ENCODE measurements around the gene MTHFS.
"Not testable (repeated sequence)": the region's sequence is repeated elsewhere in the genome, so short reads cannot be mapped to it uniquely, and the experiment has no call there.

- not testable (repeated sequence) for TF ChIP-seq CTCF (conservative IDR thresholded peaks at IDR 0.05); EZH2 (IDR thresholded peaks at IDR 0.05; ENCODE audit: low read depth)
Observed at GRCh38 chr15:79926116-79926515, 29.3 kb upstream of the MTHFS start.

Measured in PC-9 (cell line).